ENCODE results near the gene HS3ST4.

HS3ST4 gene

DNA sequence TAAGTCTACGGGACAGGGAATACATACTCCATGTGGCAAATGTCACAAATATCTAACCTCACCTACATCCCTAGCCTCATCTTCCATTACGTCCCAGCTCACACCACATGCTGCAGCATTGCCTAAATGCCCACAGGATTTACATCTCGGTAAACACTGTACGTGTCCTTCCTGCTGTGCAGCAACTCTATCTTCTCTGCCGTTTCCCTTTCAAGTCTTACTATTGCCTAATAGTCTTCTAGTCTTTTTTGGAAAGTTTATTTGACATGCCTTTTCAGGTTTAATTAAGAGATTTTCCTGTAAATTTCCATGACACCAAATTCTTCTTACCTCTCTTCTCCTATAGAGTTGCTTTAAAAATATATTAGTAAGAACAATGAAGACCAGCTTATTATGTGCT is 120.5 kb downstream of the HS3ST4 start:
- no peak overlapping the region for H3K4me3 ChIP-seq (ENCODE audit: control insufficient read depth, low read depth, low read length)
- no peak for TF ChIP-seq CTCF (IDR thresholded peaks at IDR 0.05; ENCODE audit: control insufficient read depth, insufficient read depth, low read depth, low read length, missing control alignments)
- DNase-seq (ENCODE audit: low read depth): no peak

GRCh38 chr16:25817295-25817694 is 125.5 kb downstream of the HS3ST4 start:
- no peak for TF ChIP-seq CTCF (IDR thresholded peaks at IDR 0.05; ENCODE audit: control insufficient read depth, insufficient read depth, low read depth, low read length, missing control alignments)
- no peak for DNase-seq (ENCODE audit: low read depth)
- H3K4me3 ChIP-seq (ENCODE audit: control insufficient read depth, low read depth, low read length): no peak overlapping the region

- DNase-seq (ENCODE audit: low read depth): no peak
- no peak overlapping the region for H3K4me3 ChIP-seq (ENCODE audit: control insufficient read depth, low read depth, low read length)
- no peak for TF ChIP-seq CTCF (IDR thresholded peaks at IDR 0.05; ENCODE audit: control insufficient read depth, insufficient read depth, low read depth, low read length, missing control alignments)
Measured at GRCh38 chr16:25817876-25818275, 126.1 kb downstream of the HS3ST4 start.

DNA sequence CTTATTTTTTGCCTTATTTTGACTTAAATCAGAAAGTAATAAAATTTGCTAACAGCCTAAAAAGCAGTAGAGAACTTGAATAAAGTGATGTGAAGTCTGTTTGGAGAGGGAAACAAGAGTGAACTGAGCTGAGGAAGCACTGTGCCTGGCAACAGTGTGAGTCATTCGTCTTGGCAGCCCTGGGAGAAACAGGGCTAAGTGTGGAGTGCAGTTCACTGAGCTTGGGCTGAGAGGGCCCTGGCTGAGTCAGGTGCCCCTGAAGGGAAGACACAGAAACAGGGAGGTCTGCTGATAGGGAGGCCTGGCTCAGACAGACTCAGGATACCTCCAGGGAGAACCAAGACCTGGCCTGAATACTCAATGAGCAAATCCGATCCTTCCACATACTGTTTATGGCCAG is 132.1 kb downstream of the HS3ST4 start:
- no peak for TF ChIP-seq CTCF (IDR thresholded peaks at IDR 0.05; ENCODE audit: control insufficient read depth, insufficient read depth, low read depth, low read length, missing control alignments)
- no peak overlapping the region for H3K4me3 ChIP-seq (ENCODE audit: control insufficient read depth, low read depth, low read length)
- no peak for DNase-seq (ENCODE audit: low read depth)

- TF ChIP-seq CTCF (IDR thresholded peaks at IDR 0.05; ENCODE audit: control insufficient read depth, insufficient read depth, low read depth, low read length, missing control alignments): no peak
- no peak for DNase-seq (ENCODE audit: low read depth)
- H3K4me3 ChIP-seq (ENCODE audit: control insufficient read depth, low read depth, low read length): no peak overlapping the region
Measured at GRCh38 chr16:25827709-25828108, 135.9 kb downstream of the HS3ST4 start.

DNA sequence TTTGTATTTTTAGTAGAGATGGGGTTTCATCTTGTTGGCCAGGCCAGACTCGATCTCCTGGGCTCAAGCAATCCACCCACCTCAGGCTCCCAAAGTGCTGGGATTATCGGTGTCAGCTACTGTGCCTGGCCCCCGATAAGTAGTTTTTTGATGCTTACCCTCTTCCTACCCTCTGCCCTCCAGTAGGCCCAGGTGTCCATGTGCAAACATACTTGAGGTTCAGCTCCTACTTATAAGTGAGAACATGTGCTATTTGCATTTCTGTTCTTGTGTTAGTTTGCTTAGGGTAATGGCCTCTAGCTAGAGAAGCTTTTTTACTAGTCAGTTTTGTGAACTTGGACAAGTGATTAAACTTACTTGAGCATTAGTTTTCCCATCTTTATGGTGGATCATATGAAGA is 136.8 kb downstream of the HS3ST4 start:
- no peak for DNase-seq (ENCODE audit: low read depth)
- H3K4me3 ChIP-seq (ENCODE audit: control insufficient read depth, low read depth, low read length): no peak overlapping the region
- TF ChIP-seq CTCF (IDR thresholded peaks at IDR 0.05; ENCODE audit: control insufficient read depth, insufficient read depth, low read depth, low read length, missing control alignments): no peak

- DNase-seq (ENCODE audit: low read depth): no peak
- TF ChIP-seq CTCF (IDR thresholded peaks at IDR 0.05; ENCODE audit: control insufficient read depth, insufficient read depth, low read depth, low read length, missing control alignments): no peak
- H3K4me3 ChIP-seq (ENCODE audit: control insufficient read depth, low read depth, low read length): no peak overlapping the region
Measured at GRCh38 chr16:25832291-25832690, 140.5 kb downstream of the HS3ST4 start.
